Esophagus (tissue), 2 donors: ENCODE measurements around the gene ADGRD1. TPM values are rescaled to one million over a fixed set of nuclear protein-coding genes. Genes with fewer than 3 reads are reported as not detected.

Experiments
- H3K27ac ChIP-seq, 2 donors: one replicate each; pipeline ENCODE4 v1.5.1; 2013; ENCODE audit warnings: low read depth in 2 of 2, mild to moderate bottlenecking in 2 of 2, inconsistent platforms in 1 of 2, low read length in 1 of 2, moderate library complexity in 1 of 2
- H3K27me3 ChIP-seq, 2 donors: one replicate each; pipeline ENCODE4 v1.6.1; 2013; ENCODE audit warnings: low read length in 2 of 2, control low read depth in 1 of 2, mild to moderate bottlenecking in 1 of 2; ENCODE audit not compliant: insufficient read depth in 2 of 2, control insufficient read depth in 1 of 2
- H3K36me3 ChIP-seq, 2 donors: one replicate each; pipeline ENCODE4 v1.6.1; 2013; ENCODE audit warnings: low read length in 1 of 2; ENCODE audit not compliant: control insufficient read depth in 2 of 2, insufficient read depth in 2 of 2
- H3K4me1 ChIP-seq, 2 donors: one replicate each; pipeline ENCODE4 v1.6.1; 2013; ENCODE audit warnings: low read length in 1 of 2; ENCODE audit not compliant: control insufficient read depth in 2 of 2, insufficient read depth in 2 of 2
- H3K4me3 ChIP-seq, 2 donors: one replicate each; pipeline ENCODE4 v1.5.1; 2013; ENCODE audit warnings: low read length in 2 of 2, mild to moderate bottlenecking in 2 of 2, low read depth in 1 of 2, moderate library complexity in 1 of 2
- H3K9me3 ChIP-seq, 2 donors: one replicate each; pipeline ENCODE4 v1.6.1; 2013; ENCODE audit warnings: mild to moderate bottlenecking in 2 of 2, low read depth in 1 of 2, low read length in 1 of 2, moderate library complexity in 1 of 2; ENCODE audit not compliant: control insufficient read depth in 2 of 2, insufficient read depth in 1 of 2
- WGBS, 2 donors: extraction: QIAGEN DNeasy Blood & Tissue Kit; methylation state at CpG; one replicate each; pipeline ENCODE4 v1.1.7; 2013; 5-methylcytosine and 5-hydroxymethylcytosine counted together
- polyA plus RNA-seq, 2 donors: library from polyadenylated mRNA; stranded (reverse); fragments of 200-250 nt; gene quantifications; one replicate each; pipeline ENCODE4 v1.2.3, GENCODE V29; 2013
- donor health status: healthy with polysubstance abuse.
- donor health status: Bipolar disorder and iron deficiency.

ADGRD1 gene
- polyA plus RNA-seq, 2 donors = 2.1 to 2.9 TPM

- Histone ChIP-seq H3K4me1 (no peaks in the 10 kb centered on the region), H3K9me3 (no peaks in the 10 kb centered on the region), H3K27me3 (no peaks in the 10 kb centered on the region), H3K36me3 (no peaks in the 10 kb centered on the region), H3K27ac (no peak overlapping the region), H3K4me3 (no peak overlapping the region)
- WGBS, 2 donors = 67% methylated on average over 29 of the region's 29 CpGs
These were observed 88.5 kb downstream of the ADGRD1 start for GRCh38 chr12:131041968-131042833.

GRCh38 chr12:131042834-131043245 is 89.1 kb downstream of the ADGRD1 start:
- 55 to 63% methylated on average over 14 of the region's 14 CpGs for WGBS, 2 donors
- H3K27ac ChIP-seq = no peak overlapping the region
- H3K4me1 ChIP-seq = no peaks in the 10 kb centered on the region
- H3K4me3 ChIP-seq = no peak overlapping the region
- no peaks in the 10 kb centered on the region for H3K9me3 ChIP-seq
- no peaks in the 10 kb centered on the region for H3K27me3 ChIP-seq
- no peaks in the 10 kb centered on the region for H3K36me3 ChIP-seq

DNA sequence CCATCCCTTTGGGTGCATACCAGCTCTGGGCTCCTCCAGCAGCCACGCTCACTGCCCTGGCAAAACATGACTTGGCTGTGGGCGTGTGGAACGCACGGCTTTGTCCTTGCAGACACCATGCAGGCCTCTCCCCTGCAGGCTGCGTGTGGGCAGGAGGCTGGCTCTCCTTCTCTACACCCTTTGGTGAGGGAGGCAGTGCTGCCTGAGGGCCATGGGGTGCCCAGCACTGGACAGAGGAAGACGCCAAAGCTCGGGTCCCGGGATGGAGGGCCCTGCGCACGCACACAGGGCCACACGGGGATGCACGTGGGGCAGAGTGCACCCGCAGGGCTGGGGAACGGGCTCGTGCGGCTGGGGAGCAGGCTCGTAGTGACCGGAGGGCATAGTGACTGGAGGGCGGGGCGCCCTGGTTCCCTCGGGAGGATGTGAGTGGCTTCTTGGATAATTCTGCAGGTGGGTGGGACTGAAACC is 89.7 kb downstream of the ADGRD1 start:
- H3K36me3 ChIP-seq = no peaks in the 10 kb centered on the region
- H3K27ac ChIP-seq = no peak overlapping the region
- WGBS, 2 donors = 72 to 83% methylated on average over 21 of the region's 21 CpGs
- H3K4me1 ChIP-seq = peaks cover 0 to 3% of the 10 kb centered on the region in 2 donors
- no peak overlapping the region for H3K4me3 ChIP-seq
- H3K9me3 ChIP-seq = no peaks in the 10 kb centered on the region
- no peaks in the 10 kb centered on the region for H3K27me3 ChIP-seq

DNA sequence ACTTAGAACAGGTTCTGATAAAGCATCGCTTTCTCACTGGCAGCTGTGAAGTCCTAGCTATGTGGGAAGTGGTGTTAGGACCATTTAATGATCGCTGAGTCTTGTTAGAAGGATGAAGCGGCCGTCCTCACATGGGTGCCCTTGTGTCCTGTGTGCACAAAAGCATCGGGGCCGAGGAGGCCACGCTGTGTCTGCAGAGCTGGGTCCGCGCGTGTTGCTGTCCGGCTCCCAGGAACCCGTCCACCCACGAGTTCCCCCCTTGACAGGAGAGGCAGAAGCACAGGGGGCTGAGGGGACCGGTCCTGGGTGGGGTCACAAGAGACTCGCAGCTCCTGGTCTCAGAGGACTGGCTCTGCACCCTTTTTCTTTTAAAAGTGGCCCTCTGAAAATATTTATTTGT is 90.4 kb downstream of the ADGRD1 start:
- Histone ChIP-seq H3K9me3 (no peaks in the 10 kb centered on the region), H3K27me3 (no peaks in the 10 kb centered on the region), H3K36me3 (no peaks in the 10 kb centered on the region), H3K4me1 (peaks cover 0 to 3% of the 10 kb centered on the region in 2 donors), H3K4me3 (no peak overlapping the region), H3K27ac (no peak overlapping the region)
- 87 to 90% methylated on average over 15 of the region's 15 CpGs for WGBS, 2 donors

GRCh38 chr12:131044760-131045381 is 91.2 kb downstream of the ADGRD1 start:
- no peak overlapping the region for H3K27ac ChIP-seq
- WGBS, 2 donors = 95% methylated on average over 56 of the region's 56 CpGs

GRCh38 chr12:131045705-131046460 is 92.2 kb downstream of the ADGRD1 start:
- H3K36me3 ChIP-seq = no peaks in the 10 kb centered on the region
- no peak overlapping the region for H3K27ac ChIP-seq
- H3K9me3 ChIP-seq = no peaks in the 10 kb centered on the region
- peaks cover 0 to 3% of the 10 kb centered on the region in 2 donors for H3K4me1 ChIP-seq
- H3K4me3 ChIP-seq = no peak overlapping the region
- 92 to 95% methylated on average over 13 of the region's 13 CpGs for WGBS, 2 donors
- no peaks in the 10 kb centered on the region for H3K27me3 ChIP-seq

More at GRCh38 chr12:131044760-131045381, 91.2 kb downstream of the ADGRD1 start:
- Histone ChIP-seq H3K4me3 (no peak overlapping the region), H3K9me3 (no peaks in the 10 kb centered on the region), H3K27me3 (no peaks in the 10 kb centered on the region), H3K36me3 (no peaks in the 10 kb centered on the region), H3K4me1 (peaks cover 0 to 3% of the 10 kb centered on the region in 2 donors)

- Histone ChIP-seq H3K9me3 (no peaks in the 10 kb centered on the region), H3K4me1 (peaks cover 0 to 3% of the 10 kb centered on the region in 2 donors), H3K27me3 (no peaks in the 10 kb centered on the region), H3K4me3 (no peak overlapping the region), H3K36me3 (no peaks in the 10 kb centered on the region), H3K27ac (no peak overlapping the region)
- WGBS, 2 donors = 65 to 66% methylated on average over 19 of the region's 19 CpGs
These were observed 93.4 kb downstream of the ADGRD1 start for GRCh38 chr12:131046813-131047788.

DNA sequence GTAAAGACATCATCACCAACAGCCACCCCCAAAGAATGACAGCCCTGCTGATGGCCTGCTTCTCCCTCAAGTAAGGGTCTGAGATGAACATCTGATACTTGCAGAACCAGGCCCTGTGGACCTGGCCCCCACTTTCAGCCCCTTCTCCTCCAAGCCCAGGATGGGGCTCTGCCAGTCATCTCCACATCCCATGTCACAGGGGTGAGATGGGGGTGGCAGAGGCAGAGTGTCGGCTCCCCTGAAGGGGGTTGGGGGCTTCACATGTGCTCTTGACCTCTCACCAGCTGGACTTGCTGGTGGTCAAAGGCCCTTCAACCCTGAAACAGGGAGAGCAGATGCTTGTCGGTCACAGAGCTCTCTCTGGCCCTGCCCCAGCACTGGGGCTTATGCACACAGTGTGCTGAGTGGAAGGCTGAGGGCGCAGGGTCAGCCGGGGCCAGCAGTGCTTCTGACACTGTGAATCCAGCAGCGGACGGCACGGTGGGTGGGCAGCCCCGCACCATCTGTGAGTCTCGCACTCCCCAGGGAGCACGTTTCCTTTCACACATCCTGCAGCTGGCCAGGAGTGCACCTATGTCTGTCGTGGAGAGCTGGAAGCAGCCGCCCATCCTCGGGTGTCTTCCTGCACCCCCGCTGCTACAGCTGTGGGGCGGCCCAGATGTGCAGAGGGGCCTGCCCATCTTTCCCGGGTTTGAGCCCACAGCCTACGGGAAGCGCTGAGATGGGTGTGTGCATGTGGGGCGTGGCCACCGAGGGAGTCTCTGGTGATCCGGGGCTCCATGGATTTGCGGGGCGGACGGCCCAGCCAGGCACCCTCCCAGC is 94.3 kb downstream of the ADGRD1 start:
- Histone ChIP-seq H3K4me1 (peaks cover 0 to 3% of the 10 kb centered on the region in 2 donors), H3K27me3 (no peaks in the 10 kb centered on the region), H3K9me3 (no peaks in the 10 kb centered on the region), H3K27ac (no peak overlapping the region), H3K36me3 (no peaks in the 10 kb centered on the region), H3K4me3 (no peak overlapping the region)
- 38 to 45% methylated on average over 24 of the region's 24 CpGs for WGBS, 2 donors
